ENCODE results near the gene COMMD10. TPM values are rescaled to one million over a fixed set of nuclear protein-coding genes. Genes with fewer than 3 reads are reported as not detected.

Gene COMMD10
- total and polyA plus RNA-seq, 2 experiments from 2014 or later: 26.0 to 38.9 TPM

DNA sequence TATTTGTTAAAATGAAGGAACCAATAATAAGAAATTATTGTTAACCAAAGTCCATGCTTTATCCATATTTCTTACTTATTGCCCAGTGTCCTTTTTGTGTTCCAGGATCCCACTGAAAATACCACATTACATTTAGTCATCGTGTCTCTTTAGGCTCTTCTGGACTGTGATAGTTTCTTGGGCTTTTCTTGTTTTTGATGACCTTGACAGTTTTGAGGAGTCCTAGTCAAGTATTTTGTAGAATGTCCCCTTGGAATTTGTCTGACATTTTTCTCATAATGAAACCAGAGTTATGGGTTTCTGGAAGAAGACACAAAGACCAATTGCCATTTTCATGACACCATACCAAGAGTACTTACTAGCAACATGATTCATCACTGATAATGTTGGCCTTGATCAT is 13.6 kb upstream of the COMMD10 start:
- Histone ChIP-seq H3K9ac (no peak overlapping the region), H3K27ac (no peak overlapping the region), H3K9me2 (ENCODE audit: insufficient read depth) (no peaks in the 10 kb centered on the region), H3F3A (ENCODE audit: insufficient read depth) (no peaks in the 10 kb centered on the region), H3K9me3 (ENCODE audit: low read depth) (no peaks in the 10 kb centered on the region), H3K27me3 (replicated peaks; ENCODE audit: insufficient read depth) (no peaks in the 10 kb centered on the region), H3K79me2 (ENCODE audit: insufficient read depth) (no peaks in the 10 kb centered on the region), H3K4me3 (no peak overlapping the region), H3K4me2 (ENCODE audit: unreplicated experiment) (no peak overlapping the region), H3K36me3 (ENCODE audit: low read depth) (no peaks in the 10 kb centered on the region), H3K4me1 (ENCODE audit: insufficient read depth) (no peaks in the 10 kb centered on the region), H2AFZ (no peak overlapping the region), H4K20me1 (ENCODE audit: insufficient read depth) (no peaks in the 10 kb centered on the region)
- in situ Hi-C loops (cut with MboI): loop anchor here (25.0 kb wide), 1 partner anchor 759 kb away; no protein-coding TSS in a partner anchor
- TF ChIP-seq EZH2 (IDR thresholded peaks at IDR 0.05; ENCODE audit: insufficient read depth, poor library complexity, severe bottlenecking) (no peak), EZH2phosphoT487 (IDR thresholded peaks at IDR 0.05; ENCODE audit: insufficient read depth, low read depth) (no peak)
- no peak for DNase-seq
- 38 to 55% methylated on average over 1 of the region's 1 CpG for WGBS, 2 experiments (ENCODE audit: low coverage in 1 of 2, low lambda C conversion rate in 2 of 2, missing lambda C conversion rate in 2 of 2)

DNA sequence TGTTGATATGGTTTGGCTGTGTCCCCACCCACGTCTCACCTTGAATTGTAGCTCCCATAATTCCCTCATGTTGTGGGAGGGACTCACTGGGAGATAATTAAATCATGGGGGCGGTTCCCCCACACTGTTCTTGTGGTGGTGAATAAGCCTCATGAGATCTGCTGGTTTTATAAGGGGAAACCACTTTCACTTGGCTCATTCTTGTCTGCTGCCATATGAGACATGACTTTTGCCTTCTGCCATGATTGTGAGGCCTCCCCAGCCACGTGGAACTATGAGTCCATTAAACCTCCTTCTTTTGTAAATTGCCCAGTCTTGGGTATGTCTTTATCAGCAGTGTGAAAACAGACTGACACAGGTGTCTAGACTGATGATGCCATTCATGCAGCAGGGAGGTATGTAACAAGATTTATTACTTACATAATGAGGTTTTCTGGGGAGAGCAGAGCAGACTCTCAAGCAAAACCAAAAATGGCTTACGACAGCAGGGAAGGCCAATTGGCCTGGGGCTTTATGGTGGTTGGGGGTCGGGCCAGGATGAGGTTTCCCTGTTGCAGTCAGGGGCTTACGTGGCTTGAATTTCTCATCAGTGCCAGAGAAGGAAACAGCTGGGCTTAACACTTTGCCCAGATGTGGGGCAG is 9.5 kb upstream of the COMMD10 start:
- H3K9me3 ChIP-seq (ENCODE audit: low read depth): no peaks in the 10 kb centered on the region
- H3K79me2 ChIP-seq (ENCODE audit: insufficient read depth): no peaks in the 10 kb centered on the region
- DNase-seq: no peak
- in situ Hi-C loops (cut with MboI): no loop called here
- no peaks in the 10 kb centered on the region for H3F3A ChIP-seq (ENCODE audit: insufficient read depth)
- H3K4me3 ChIP-seq: no peak overlapping the region
- H3K9ac ChIP-seq: no peak overlapping the region
- H4K20me1 ChIP-seq (ENCODE audit: insufficient read depth): no peaks in the 10 kb centered on the region
- H3K4me2 ChIP-seq (ENCODE audit: unreplicated experiment): no peak overlapping the region
- no peak overlapping the region for H3K27ac ChIP-seq
- no peak overlapping the region for H2AFZ ChIP-seq
- no peak for TF ChIP-seq EZH2 (IDR thresholded peaks at IDR 0.05; ENCODE audit: insufficient read depth, poor library complexity, severe bottlenecking)
- no peak for TF ChIP-seq EZH2phosphoT487 (IDR thresholded peaks at IDR 0.05; ENCODE audit: insufficient read depth, low read depth)
- H3K9me2 ChIP-seq (ENCODE audit: insufficient read depth): no peaks in the 10 kb centered on the region
- H3K36me3 ChIP-seq (ENCODE audit: low read depth): no peaks in the 10 kb centered on the region
- H3K27me3 ChIP-seq (replicated peaks; ENCODE audit: insufficient read depth): no peaks in the 10 kb centered on the region
- no peaks in the 10 kb centered on the region for H3K4me1 ChIP-seq (ENCODE audit: insufficient read depth)
- 48 to 53% methylated on average over 6 of the region's 6 CpGs for WGBS, 2 experiments (ENCODE audit: low coverage in 1 of 2, low lambda C conversion rate in 2 of 2, missing lambda C conversion rate in 2 of 2)

- 94 to 100% methylated on average over 1 of the region's 1 CpG for WGBS, 2 experiments (ENCODE audit: low coverage in 1 of 2, low lambda C conversion rate in 2 of 2, missing lambda C conversion rate in 2 of 2)
- H3K36me3 ChIP-seq (ENCODE audit: low read depth): no peaks in the 10 kb centered on the region
- DNase-seq: no peak
- H3F3A ChIP-seq (ENCODE audit: insufficient read depth): no peaks in the 10 kb centered on the region
- no peak overlapping the region for H3K9ac ChIP-seq
- TF ChIP-seq EZH2 (IDR thresholded peaks at IDR 0.05; ENCODE audit: insufficient read depth, poor library complexity, severe bottlenecking) (no peak), EZH2phosphoT487 (IDR thresholded peaks at IDR 0.05; ENCODE audit: insufficient read depth, low read depth) (no peak)
- H3K79me2 ChIP-seq (ENCODE audit: insufficient read depth): no peaks in the 10 kb centered on the region
- H3K27me3 ChIP-seq (replicated peaks; ENCODE audit: insufficient read depth): no peaks in the 10 kb centered on the region
- no peak overlapping the region for H3K4me2 ChIP-seq (ENCODE audit: unreplicated experiment)
- H3K4me3 ChIP-seq: no peak overlapping the region
- H3K9me2 ChIP-seq (ENCODE audit: insufficient read depth): no peaks in the 10 kb centered on the region
- H3K4me1 ChIP-seq (ENCODE audit: insufficient read depth): no peaks in the 10 kb centered on the region
- no peaks in the 10 kb centered on the region for H4K20me1 ChIP-seq (ENCODE audit: insufficient read depth)
- in situ Hi-C loops (cut with MboI): no loop called here
- H3K27ac ChIP-seq: no peak overlapping the region
- H2AFZ ChIP-seq: no peak overlapping the region
- no peaks in the 10 kb centered on the region for H3K9me3 ChIP-seq (ENCODE audit: low read depth)
Measured at GRCh38 chr5:116076496-116076895, 8.3 kb upstream of the COMMD10 start.

DNA sequence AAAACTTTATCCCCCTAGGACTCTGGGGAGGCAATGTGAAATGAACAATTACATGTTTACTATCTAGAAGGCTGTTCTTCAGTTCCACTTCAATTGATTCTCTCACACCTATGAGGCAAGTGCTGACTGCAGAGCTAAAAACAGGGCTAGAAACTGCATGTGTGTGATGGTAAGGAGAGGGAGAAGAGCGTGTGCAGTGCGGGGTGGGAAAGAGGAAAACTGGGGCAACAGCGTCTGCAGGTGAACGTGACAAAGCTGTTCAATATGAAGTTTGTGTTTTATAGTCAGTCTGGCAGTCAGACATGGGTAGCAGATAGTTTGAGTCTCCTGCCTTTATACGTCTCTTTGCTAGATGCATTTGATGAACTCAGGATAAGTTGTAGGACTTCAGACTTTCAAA is 6.6 kb upstream of the COMMD10 start:
- H3K27ac ChIP-seq: no peak overlapping the region
- H3K4me1 ChIP-seq (ENCODE audit: insufficient read depth): no peaks in the 10 kb centered on the region
- no peak overlapping the region for H3K4me2 ChIP-seq (ENCODE audit: unreplicated experiment)
- no peaks in the 10 kb centered on the region for H3K9me2 ChIP-seq (ENCODE audit: insufficient read depth)
- no peaks in the 10 kb centered on the region for H4K20me1 ChIP-seq (ENCODE audit: insufficient read depth)
- no peaks in the 10 kb centered on the region for H3K36me3 ChIP-seq (ENCODE audit: low read depth)
- H3K9ac ChIP-seq: no peak overlapping the region
- WGBS, 2 experiments (ENCODE audit: low coverage in 1 of 2, low lambda C conversion rate in 2 of 2, missing lambda C conversion rate in 2 of 2): 75 to 83% methylated on average over 5 of the region's 5 CpGs
- H2AFZ ChIP-seq: no peak overlapping the region
- no peak overlapping the region for H3K4me3 ChIP-seq
- DNase-seq: no peak
- H3K79me2 ChIP-seq (ENCODE audit: insufficient read depth): no peaks in the 10 kb centered on the region
- H3F3A ChIP-seq (ENCODE audit: insufficient read depth): no peaks in the 10 kb centered on the region
- in situ Hi-C loops (cut with MboI): no loop called here
- H3K9me3 ChIP-seq (ENCODE audit: low read depth): no peaks in the 10 kb centered on the region
- TF ChIP-seq EZH2 (IDR thresholded peaks at IDR 0.05; ENCODE audit: insufficient read depth, poor library complexity, severe bottlenecking) (no peak), EZH2phosphoT487 (IDR thresholded peaks at IDR 0.05; ENCODE audit: insufficient read depth, low read depth) (no peak)
- no peaks in the 10 kb centered on the region for H3K27me3 ChIP-seq (replicated peaks; ENCODE audit: insufficient read depth)

Measured in GM23248 (cell line).